GM21526 (cell line): ENCODE data around the gene EXOC4.
A peak's percentile ranks its signal among the peaks of the same experiment; 100 is the strongest.
"Not testable (repeated sequence)": the region's sequence is repeated elsewhere in the genome, so short reads cannot be mapped to it uniquely, and the experiment has no call there.

Experiments used
- ATAC-seq: cut with Tn5 transposase; IDR thresholded peaks from one replicate; pipeline ENCODE4 v1.9.1; 2021; ENCODE audit warnings: moderate library complexity; ENCODE audit not compliant: unreplicated experiment, low FRiP score

The EXOC4 gene

DNA sequence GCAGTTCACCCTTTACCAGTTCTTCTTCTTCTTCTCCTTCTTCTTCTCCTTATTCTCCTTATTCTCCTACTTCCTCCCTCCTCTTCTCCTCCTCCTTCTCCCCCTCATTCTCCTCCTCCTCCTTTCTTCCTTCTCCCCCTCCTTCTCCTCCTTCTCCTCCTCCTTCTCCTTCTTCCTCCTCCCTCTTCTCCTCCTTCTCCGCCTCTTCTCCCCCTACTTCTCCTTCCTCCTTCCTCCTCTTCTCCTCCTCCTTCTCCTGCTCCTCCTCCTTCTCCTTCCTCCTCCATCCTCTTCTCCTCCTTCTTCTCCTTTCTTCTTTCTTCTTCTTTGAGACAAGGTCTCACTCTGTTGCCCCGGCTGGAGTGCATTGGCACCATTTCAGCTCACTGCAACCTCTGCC lies 816.3 kb downstream of the EXOC4 start:
- no peak for ATAC-seq

DNA sequence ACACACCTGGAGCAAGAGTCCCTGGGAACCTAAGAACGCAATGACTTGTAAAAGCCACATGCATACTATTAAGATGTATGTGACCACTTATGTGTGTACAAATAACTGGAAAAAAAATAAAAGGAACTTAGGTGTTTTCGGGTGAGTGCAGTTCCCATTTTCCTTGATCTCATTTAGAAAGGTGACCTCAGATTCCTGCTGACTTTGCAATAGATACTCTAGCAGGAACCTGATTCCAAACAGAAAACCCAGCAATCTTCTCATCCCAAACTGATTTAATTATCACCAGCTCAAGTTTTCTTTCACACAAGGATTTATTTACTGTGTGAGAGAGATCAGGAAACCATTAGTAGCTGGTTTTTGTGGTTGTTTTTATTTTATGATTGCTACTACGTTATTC lies 817.8 kb downstream of the EXOC4 start:
- no peak for ATAC-seq

DNA sequence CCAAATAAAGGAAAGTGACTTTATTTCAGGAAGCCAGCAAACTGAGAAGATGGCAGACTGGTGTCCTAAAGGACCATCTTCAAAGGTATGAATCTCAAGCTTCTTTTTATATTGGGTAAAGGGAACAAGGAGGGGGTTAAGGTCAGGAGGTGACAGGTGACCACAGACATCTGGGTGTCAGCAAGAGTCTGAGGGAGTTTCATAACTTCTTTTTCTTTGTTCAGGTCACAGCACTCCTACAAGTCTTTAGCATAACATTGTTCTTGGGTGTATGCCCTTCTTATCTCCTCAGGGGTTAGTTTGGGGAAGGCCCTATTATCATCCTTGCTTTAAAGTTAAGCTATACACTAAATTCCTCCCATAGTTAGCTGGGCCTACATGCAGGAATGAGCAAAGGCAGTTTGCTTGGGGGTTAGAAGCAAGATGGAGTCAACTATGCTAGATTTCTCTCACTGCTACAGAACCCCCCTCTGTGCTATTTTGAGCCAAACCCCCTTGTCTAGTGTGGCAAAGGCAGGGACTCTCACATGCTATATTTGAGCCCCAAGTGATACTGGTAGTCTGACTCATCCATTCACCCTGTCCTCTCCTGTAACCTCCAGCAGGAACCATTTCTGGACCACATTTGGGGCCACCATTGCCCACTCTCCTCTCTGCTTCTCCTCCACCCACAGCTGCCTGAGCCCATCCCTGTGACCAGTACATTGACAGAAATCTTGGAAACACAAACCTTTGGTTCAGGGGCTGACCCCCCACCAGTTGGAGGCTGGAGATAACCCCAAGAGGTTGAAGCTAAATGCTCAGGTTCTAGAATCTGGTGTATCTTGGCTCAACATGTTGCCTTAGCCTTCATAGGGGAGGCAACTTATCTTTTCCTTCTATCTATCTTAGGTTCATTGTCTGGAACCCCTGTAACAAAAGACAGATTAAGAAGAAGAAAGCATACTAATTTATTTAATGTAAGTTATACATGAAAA lies 818.8 kb downstream of the EXOC4 start:
- ATAC-seq = peak; percentile 81

DNA sequence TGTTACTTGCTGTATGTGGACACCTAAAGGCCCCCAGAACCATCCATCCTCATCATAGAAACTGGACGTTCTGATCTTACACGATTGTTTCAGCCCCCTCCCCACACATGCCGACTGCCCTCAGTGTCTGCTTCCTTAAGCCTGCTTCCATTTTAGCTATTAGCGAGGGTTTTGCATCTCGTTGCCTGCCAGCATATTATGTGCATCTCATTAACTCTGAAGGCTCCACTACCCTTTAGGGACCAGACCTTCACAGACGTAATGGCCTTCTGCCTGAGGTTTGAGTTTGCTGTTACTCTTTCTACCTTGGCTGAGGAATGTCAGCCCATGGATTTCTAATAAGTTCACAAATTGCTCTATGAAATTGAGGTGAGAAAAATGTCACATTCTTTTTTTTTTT lies 820.4 kb downstream of the EXOC4 start:
- no peak for ATAC-seq

DNA sequence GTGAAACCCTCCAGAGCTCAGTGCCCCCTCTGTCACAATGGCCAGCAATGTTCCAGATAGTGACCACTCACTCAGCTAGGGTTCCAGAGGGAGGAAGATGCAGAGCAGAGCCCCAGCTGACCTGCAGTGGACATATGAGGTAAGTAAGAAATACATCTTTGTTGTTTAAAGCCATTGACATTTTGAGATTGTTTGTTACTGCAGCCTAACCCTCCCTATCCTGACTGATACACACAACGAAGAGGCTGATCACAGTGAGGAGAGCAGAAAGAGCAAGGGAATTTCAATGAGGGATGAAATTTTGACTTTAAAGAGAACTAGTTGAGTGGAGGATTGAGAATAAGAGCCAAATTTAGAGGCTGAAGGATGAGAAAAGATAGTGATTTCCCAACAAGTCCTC lies 822.9 kb downstream of the EXOC4 start:
- ATAC-seq = no peak

DNA sequence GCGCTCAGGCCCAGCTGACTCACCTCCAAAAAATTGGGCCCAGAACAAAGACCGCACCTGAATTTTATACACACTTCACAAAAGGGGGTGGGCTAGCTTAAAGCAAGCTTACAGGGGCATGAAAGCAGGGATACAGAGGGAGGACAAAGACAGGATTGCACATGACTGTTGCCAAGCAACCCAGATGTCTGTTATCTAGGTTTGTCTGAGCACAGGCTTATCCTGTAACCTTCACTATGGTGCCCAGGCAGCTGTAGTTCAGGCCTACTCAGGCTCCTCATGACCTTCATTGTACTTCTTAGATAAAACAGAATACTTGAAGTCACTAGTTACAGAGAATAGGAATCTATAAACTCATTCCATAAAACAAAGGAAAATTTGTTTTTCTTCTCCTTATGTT lies 824.7 kb downstream of the EXOC4 start:
- ATAC-seq = not testable (repeated sequence)

DNA sequence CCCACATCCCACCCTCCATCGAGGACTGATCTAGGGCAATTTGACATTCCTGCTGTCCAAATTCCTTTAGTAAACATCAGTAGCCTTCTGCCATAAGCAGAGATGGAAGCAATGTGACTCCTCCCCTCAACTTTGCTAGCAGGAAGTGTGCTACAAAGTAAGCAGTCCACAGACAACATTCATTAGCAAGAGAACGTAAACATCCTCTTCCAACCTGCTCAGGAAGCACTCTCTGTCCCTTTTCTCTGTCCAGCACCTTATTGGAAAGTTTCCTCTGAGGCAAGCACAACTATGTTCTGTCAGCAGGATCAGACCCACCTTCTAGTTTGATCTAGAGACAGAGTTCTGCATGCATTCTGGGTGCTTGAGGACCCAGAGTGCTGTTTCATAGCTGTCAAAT lies 826.1 kb downstream of the EXOC4 start:
- ATAC-seq = no peak

DNA sequence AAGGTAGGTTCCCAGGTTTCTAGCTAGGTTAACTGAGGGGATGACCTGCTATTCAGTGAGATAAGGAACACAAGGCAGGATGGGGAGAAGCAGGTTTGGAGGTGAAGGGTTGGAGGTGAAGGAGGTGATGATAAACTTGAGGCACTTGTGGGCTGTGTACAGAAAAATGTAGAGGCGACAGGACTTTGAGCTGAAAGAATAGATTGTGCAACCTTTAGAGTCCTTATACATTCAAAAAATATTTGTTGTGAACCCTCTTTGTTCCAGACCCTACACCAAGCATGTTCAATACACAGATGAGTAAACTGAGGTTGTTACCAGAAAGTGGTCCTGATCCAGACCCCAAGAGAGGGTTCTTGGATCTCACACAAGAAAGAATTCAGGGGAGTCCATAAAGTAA lies 828.8 kb downstream of the EXOC4 start:
- no peak for ATAC-seq

DNA sequence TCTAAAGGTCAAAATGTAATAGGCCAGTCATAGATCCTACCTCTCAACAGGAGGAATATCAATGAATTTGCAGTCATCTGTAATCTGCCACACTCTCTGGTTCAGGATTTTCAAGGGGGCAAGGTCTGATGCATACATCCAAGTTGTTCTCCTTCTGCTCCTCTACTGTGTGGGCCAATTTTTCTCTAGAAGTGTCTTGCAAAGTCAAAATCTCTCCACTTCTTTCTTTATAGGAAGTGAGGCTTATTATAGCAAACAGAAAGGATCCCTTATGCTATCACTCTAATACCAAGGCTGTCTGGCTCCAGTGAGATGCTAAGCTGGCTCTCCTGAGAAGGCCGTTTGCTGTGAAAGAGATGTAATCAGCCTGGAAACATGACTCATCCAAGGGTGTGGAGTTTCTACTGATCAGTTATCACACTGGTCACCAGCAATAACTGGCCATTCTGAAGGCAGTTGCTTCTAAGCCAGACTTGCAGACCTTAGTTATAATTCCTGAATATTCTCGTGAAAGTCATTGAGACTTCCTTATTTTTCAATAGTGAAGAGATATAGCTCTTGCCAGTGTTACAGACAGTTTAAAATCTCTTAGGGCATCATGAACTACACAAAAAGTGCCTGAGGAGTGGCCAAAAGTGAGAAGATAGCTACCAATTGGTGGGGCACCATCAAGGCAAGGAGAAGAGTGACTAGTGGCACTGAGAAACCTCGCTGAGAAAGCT lies 831.0 kb downstream of the EXOC4 start:
- no peak for ATAC-seq

DNA sequence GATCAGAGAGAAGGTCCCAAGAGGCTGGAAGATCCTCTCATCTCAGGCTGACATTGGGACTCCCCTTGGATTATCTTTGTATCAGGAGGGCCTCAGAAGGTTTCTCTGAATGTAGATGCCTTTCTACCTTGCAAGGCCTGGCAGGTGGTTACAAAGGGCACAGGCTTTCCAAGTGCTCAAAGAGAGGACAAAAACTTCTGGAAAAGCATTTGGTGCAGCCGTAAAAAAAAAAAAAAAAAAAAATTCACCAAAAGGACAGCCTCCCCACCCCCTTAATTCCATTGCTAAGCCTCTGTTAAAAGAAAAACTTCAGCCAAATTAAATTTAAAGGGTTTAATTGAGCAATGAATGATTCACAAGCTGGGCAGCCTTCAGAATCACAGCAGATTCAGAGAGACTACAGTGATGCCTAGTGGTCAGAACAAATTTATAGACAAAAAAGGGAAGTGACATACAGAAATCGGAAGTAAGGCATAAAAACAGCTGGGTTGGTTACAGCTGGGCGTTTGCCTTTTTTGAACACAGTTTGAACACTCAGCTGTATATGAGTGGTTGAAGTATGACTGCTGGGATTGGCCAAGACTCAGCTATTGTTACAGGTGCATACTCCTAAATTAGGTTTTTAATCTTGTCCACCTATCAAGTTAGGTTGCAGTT lies 831.7 kb downstream of the EXOC4 start:
- peak; percentile 52 for ATAC-seq

DNA sequence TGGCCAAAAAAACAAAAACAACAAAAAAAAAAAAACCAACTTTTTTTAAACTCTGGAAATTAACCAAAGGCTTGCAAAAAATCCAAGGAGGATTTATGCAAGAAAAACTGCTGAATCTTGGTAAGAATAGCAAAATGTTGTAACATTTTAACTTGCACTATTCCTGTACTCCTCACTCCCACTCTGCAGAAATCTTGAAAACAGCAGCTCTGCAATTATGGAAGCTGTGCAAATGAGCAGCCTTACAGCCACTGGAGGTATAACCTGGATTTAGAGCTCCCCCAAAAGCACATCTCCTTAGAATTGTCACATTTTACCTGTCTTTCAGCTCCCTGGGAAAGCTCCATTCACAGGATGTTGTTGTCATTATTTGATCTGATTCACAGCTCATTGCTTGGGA lies 832.4 kb downstream of the EXOC4 start:
- no peak for ATAC-seq

DNA sequence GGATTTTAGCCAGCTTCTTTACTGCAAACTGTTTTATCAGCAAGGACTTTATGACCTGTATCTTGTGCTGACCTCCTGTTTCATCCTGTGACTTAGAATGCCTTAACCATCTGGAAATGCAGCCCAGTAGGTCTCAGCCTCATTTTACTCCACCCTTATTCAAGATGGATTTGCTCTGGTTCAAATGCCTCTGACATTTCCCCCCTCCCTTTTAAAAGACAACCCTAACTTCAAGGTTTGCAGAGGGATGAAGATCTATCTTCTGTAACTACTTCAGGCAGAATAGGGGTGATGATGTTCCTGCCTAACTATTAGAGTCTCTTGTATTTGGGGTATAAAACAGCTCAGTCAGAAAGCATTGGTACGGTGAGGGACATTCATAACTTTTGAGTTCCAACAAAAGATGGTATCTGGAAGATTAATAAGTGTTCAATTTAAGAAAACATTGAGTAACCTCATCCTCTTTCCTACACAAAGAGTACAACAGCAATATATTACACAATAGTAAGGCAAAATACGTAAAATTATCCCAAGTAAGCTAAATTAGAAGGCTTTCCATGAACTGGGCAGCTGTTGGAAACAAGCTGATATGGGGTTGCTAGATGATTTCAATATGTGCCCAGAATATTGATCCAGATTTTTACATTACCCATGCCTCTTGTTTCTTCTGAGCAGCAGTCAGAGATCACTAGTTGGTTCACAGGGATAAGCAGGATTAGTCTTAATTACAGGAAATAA lies 834.3 kb downstream of the EXOC4 start:
- no peak for ATAC-seq

DNA sequence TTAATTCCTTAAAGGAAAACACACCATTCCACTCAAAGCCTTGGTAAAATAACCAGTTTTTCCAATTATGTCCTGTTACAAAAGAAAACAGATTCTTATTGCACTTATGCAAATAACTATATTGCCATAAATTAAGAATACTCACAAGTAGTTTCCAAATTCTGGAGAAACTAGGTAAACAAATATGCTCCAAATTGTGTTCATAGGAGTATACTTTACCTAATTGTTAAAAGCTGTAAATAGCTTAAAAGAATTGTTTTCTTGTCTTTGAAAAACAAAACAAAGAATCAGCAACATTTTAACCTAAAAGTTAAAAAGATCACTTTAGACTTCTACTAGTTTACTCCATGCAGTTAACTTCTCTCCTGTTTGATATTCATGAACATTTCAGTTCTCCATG lies 835.3 kb downstream of the EXOC4 start:
- no peak for ATAC-seq

DNA sequence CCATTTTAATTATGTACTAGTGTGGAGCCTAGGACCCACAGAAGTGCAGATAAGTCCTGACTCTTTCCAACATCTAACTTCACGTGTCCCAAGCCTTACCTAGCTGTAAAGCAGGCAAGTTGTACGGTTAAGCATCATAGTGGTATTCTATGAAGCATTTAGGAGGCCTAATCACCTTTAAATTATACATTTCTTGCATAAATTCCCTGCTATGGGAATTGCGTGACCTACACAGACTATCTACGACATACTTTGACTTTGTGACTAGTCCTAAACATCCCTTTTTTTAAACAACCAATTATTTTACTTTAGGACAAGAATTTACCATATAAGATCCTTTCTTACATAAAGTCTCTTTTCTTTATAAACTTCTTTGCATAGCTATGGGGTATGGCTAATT lies 836.6 kb downstream of the EXOC4 start:
- ATAC-seq = no peak

DNA sequence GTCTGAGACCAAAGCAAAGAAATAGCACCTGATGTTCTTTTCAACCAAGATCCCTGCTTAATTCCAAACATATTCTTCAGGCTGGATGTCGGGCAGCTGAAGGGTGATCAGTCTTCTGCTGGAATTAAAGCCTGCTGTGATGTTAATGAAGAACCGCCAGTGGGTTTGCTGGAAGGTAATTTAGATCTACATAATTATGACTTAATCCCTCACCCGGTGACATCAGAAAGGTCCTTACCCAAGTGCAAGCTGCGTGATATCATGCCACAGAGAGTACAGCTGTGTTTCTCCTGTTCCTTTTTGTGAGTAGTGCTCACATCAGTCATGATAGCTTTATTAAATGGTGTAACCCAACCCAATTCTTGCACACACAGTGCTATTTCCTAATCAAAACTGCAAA lies 845.2 kb downstream of the EXOC4 start:
- ATAC-seq = no peak

DNA sequence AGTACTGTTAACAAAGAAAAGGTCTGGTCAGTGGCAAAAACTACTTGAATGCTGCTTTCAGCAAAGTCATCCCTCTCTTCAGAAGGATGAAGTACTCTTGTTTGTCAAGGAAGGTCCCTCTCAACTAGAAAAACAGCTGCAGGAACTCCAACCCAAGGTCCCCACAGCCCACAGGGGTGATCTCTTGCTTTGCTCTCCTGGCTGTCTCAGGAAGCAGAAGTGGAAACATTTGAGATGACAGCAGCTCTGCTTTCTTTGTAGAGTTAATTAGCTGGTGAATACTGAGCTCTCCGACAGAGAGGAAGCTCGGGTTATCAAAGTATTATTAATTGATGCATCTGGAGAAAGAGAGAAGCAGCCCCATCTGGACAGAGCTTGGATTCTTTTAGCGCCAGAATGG lies 848.8 kb downstream of the EXOC4 start:
- ATAC-seq = no peak

DNA sequence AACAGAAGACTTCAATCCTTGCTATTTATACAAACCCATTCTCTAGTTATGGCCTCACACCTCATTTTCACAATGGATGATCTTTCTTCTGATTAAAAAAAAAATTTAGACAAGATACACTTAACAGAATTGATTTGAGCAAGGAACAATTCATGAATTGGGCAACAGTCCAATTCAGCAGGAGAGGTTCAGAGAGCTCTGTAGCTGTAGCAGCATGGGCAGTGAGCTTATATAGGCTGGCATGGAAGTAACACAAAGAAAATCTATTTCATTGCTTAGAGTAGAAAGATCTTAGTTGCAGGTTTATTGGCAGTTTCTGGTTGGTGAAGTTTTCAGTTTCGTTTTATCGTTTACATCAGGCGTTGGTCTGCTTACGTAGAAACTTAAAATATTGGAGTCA lies 851.3 kb downstream of the EXOC4 start:
- no peak for ATAC-seq

DNA sequence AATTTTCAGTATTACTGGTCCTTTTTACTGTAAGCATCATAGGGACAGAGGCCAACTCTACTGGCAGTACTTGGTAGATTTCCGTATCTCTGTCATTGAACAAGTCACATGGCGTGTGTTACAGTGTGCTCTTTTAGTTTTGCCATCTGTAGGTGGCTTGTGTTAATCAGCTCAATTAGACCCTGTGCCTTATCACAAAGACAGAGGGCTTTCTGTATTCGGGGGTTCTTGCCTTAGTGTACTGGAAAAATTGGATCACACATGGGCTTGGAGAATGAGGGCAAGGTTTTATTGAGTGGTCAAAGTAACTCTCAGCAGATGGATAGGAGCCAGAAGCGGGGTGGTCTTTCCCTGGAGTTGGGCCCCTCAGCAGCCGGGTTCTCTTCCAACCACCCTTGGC lies 853.0 kb downstream of the EXOC4 start:
- no peak for ATAC-seq

DNA sequence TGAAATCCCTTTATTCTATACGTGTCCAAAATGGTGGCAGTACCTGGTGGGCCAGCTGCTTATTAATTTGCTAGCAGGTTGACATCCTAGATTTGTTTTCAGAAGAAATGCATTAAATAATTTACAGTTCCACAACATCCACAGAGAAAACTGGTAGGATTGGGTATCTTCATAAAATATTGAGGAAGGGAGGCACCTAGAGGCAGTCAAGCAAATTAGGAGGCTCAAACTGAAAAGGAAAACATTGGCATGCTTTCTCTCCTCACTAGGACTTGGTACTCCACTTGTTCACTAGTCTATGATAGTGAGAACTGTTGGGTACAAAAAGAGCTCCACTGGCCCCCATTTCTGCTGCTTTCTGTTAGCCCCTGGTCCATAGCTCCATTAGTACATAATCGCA lies 855.9 kb downstream of the EXOC4 start:
- no peak for ATAC-seq

DNA sequence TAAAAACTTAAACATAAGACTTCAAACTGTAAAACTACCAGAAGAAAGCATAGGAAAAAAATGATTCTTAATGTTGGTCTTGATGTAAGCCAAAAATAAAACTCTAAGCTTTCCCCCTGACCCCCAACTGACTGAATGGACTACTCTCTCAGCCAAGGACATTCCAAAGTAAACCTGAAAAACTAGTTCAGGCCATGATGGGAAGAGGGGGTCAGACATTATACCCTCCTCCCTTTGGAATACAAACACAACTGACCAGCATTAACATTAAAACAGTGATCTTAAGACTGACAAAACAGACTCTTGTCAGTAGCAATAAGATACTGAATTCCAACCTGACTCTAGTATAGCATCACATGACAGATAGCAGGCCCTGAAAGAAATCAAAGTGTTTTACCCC lies 860.8 kb downstream of the EXOC4 start:
- ATAC-seq = no peak

DNA sequence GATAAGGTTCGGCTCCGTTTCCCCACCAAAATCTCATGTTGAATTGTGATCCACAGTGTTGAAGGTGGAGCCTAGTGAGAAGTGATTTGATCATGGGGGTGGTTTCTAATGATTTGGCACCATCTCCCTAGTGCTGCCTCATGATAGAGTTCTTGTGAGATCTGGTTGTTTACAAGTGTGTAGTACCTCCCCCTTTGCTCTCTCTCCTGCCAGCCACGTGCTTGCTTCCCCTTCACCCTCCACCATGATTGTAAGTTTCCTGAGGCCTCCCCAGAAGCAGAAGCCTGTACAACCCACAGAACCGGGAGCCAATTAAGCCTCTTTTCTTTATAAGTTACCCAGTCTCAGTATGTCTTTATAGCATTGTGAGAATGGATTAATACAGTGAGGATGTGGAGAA lies 862.1 kb downstream of the EXOC4 start:
- ATAC-seq = no peak
